OCI-LY1 (cell line): Measurements from ENCODE around the gene MAP3K3.

Source experiments
- H2AFZ ChIP-seq: fragments of 200-600 bp; sonication (generic), shearing (Covaris generic); 2 replicates; pipeline ENCODE4 v1.6.0; 2014; ENCODE audit warnings: antibody characterized with exemption, mild to moderate bottlenecking, low read length
- H3F3A ChIP-seq: fragments of 200-600 bp; sonication (generic), shearing (Covaris generic); 2 replicates; pipeline ENCODE4 v1.6.0; 2014; ENCODE audit warnings: mild to moderate bottlenecking, antibody characterized with exemption, low read length, moderate library complexity; ENCODE audit not compliant: insufficient read depth
- H3K27ac ChIP-seq: fragments of 200-600 bp; sonication (generic); 2 replicates; pipeline ENCODE4 v1.5.1; 2014; ENCODE audit warnings: low read length, mixed run types, mild to moderate bottlenecking, low read depth; ENCODE audit not compliant: poor library complexity, severe bottlenecking
- H3K27me3 ChIP-seq: fragments of 200-600 bp; sonication (generic); 2 replicates; pipeline ENCODE4 v1.6.0; 2014; ENCODE audit warnings: antibody characterized with exemption, mild to moderate bottlenecking, low read length, moderate library complexity; ENCODE audit not compliant: insufficient read depth
- H3K36me3 ChIP-seq: fragments of 200-600 bp; sonication (generic); 2 replicates; pipeline ENCODE4 v1.6.1; 2014; ENCODE audit warnings: mild to moderate bottlenecking, antibody characterized with exemption, low read length, moderate library complexity, mixed read lengths; ENCODE audit not compliant: insufficient read depth
- H3K4me1 ChIP-seq: fragments of 200-600 bp; sonication (generic); 2 replicates; pipeline ENCODE4 v1.5.1; 2014; ENCODE audit warnings: mild to moderate bottlenecking, low read length, moderate library complexity; ENCODE audit not compliant: insufficient read depth, severe bottlenecking
- H3K4me2 ChIP-seq: fragments of 200-600 bp; sonication (generic), shearing (Covaris generic); 2 replicates; pipeline ENCODE4 v1.6.1; 2014; ENCODE audit warnings: low read length
- H3K4me3 ChIP-seq: fragments of 200-600 bp; sonication (generic); 2 replicates; pipeline ENCODE4 v1.5.1; 2014; ENCODE audit warnings: low read length, low read depth, mild to moderate bottlenecking, mixed read lengths; ENCODE audit not compliant: poor library complexity, severe bottlenecking
- H3K79me2 ChIP-seq: fragments of 200-600 bp; shearing (Covaris generic); 2 replicates; pipeline ENCODE4 v1.6.1; 2016; ENCODE audit warnings: mixed run types, low read length, mixed read lengths; ENCODE audit not compliant: insufficient read depth
- H3K9ac ChIP-seq: fragments of 200-600 bp; sonication (generic), shearing (Covaris generic); 2 replicates; pipeline ENCODE4 v1.6.1; 2014; ENCODE audit warnings: mild to moderate bottlenecking, low read length, mixed read lengths
- H3K9me2 ChIP-seq: fragments of 200-600 bp; sonication (generic), shearing (Covaris generic); 2 replicates; pipeline ENCODE4 v1.6.1; 2014; ENCODE audit warnings: low read depth, mild to moderate bottlenecking, low read length, mixed read lengths
- H3K9me3 ChIP-seq: fragments of 200-600 bp; shearing (Covaris generic); 2 replicates; pipeline ENCODE4 v1.6.1; 2014; ENCODE audit warnings: low read length, mixed read lengths
- H4K20me1 ChIP-seq: fragments of 200-600 bp; sonication (generic), shearing (Covaris generic); 2 replicates; pipeline ENCODE4 v1.6.0; 2016; ENCODE audit warnings: mild to moderate bottlenecking, low read length; ENCODE audit not compliant: insufficient read depth
- EZH2 ChIP-seq: fragments of 200-600 bp; sonication (generic), shearing (Covaris generic); IDR thresholded peaks from 2 replicates; pipeline ENCODE4 v1.8.0; 2017; ENCODE audit warnings: borderline replicate concordance, mixed run types, mild to moderate bottlenecking, antibody characterized with exemption, low read length, moderate library complexity, mixed read lengths
- TF ChIP-seq, protein P1 (sequence below): fragments of 200-600 bp; sonication (generic), shearing (Covaris generic); IDR thresholded peaks from 2 replicates; pipeline ENCODE4 v1.5.1; 2017; ENCODE audit warnings: mild to moderate bottlenecking, antibody characterized with exemption, low read length, moderate library complexity, mixed read lengths

MAP3K3 gene

DNA sequence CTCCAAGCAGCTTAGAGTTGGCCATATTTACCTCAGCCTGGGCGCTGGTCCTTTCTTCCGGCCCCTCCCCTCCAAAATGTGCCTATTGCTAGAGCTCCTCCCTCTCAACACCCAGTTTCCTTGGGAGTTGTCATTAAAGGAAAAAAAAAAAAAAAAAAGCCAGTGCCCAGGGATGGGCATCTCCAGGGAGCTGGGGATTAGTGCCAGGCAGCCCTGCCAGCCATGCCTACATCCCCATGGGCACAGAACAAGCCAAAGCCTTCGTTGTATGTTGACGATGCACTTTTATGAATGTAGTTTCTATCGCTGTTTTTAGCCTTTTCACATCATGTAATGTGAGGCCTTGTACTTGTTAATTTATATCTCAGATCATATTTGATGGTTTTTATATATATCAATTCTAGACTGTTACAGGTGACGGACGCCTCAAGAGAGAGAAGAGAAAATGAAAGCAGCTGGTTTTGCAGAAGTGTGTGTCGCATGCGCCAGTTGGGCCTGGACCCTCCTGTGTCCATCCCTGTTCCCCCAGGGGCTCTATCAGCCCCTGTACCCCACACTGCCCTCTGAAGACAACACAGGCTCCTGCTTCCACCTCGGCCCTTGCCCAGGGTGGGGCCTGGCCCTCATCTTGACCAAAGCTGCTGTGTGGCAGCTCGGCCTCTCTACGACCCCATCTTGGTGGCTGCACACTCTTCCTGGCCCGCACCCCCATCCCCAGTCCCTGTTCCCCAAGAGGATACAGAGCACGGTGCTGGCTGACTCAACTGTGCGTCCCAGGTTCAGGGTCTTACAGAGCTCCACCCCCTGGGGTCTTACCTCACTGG, 72.9 kb downstream of the MAP3K3 start:
- H3K9ac ChIP-seq, result peak overlapping the region; percentile 34; the same call in 1 of the 2 replicates
- H3K9me2 ChIP-seq, result no peaks in the 10 kb centered on the region
- no peaks in the 10 kb centered on the region for H3F3A ChIP-seq
- H3K27me3 ChIP-seq, result no peaks in the 10 kb centered on the region
- peak overlapping the region; percentile 98 for H3K27ac ChIP-seq
- peaks cover 42% of the 10 kb centered on the region for H3K36me3 ChIP-seq
- TF ChIP-seq, protein P1, sequence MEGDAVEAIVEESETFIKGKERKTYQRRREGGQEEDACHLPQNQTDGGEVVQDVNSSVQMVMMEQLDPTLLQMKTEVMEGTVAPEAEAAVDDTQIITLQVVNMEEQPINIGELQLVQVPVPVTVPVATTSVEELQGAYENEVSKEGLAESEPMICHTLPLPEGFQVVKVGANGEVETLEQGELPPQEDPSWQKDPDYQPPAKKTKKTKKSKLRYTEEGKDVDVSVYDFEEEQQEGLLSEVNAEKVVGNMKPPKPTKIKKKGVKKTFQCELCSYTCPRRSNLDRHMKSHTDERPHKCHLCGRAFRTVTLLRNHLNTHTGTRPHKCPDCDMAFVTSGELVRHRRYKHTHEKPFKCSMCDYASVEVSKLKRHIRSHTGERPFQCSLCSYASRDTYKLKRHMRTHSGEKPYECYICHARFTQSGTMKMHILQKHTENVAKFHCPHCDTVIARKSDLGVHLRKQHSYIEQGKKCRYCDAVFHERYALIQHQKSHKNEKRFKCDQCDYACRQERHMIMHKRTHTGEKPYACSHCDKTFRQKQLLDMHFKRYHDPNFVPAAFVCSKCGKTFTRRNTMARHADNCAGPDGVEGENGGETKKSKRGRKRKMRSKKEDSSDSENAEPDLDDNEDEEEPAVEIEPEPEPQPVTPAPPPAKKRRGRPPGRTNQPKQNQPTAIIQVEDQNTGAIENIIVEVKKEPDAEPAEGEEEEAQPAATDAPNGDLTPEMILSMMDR, result no peak
- no peak for TF ChIP-seq EZH2
- H3K9me3 ChIP-seq, result no peaks in the 10 kb centered on the region
- H4K20me1 ChIP-seq, result no peaks in the 10 kb centered on the region
- peak overlapping the region; percentile 2 for H3K4me3 ChIP-seq
- no peaks in the 10 kb centered on the region for H3K79me2 ChIP-seq
- peaks cover 37% of the 10 kb centered on the region for H3K4me1 ChIP-seq
- H3K4me2 ChIP-seq, result peak overlapping the region; percentile 92
- no peak overlapping the region for H2AFZ ChIP-seq

- H4K20me1 ChIP-seq, result no peaks in the 10 kb centered on the region
- H3K79me2 ChIP-seq, result no peaks in the 10 kb centered on the region
- no peaks in the 10 kb centered on the region for H3K9me2 ChIP-seq
- H3K27me3 ChIP-seq, result no peaks in the 10 kb centered on the region
- no peak overlapping the region for H2AFZ ChIP-seq
- peak overlapping the region; percentile 92 for H3K4me2 ChIP-seq
- peak overlapping the region; percentile 98 for H3K27ac ChIP-seq
- no peak for TF ChIP-seq EZH2
- TF ChIP-seq, protein P1, result no peak
- H3K9ac ChIP-seq, result peak overlapping the region; percentile 34; the same call in 1 of the 2 replicates
- H3K4me1 ChIP-seq, result peaks cover 44% of the 10 kb centered on the region
- H3K4me3 ChIP-seq, result peak overlapping the region; percentile 0
- no peaks in the 10 kb centered on the region for H3K9me3 ChIP-seq
- H3K36me3 ChIP-seq, result peaks cover 36% of the 10 kb centered on the region
- H3F3A ChIP-seq, result no peaks in the 10 kb centered on the region
Measured at GRCh38 chr17:63695889-63696288, 73.7 kb downstream of the MAP3K3 start.

DNA sequence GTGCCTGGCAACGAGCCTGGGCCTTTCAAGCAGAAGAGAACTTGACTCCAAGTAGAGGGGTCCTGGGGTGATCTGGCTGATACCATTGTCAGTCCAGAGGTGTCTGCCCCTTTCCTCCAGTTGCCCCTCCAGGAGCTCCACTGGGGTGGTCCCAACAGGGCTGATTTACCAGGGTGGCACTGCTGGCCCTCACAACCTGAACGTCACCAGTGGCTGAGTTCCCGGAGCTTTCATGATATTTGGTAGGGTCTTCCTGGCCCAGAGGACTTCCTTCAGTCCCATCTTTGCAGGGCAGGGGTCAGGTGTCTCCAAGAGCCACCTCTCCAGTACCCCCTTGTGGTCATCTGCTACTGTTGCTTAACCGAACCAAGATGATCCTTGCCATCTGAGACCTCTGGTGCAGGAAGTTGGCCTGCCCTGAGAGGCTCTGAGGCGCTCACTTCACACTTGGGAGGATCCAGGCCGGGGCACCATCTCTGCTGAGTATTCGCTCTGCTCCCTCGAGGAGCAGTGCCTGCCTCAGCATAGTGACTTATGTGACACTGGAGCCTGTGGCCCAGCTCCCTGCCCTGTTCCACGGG, 74.3 kb downstream of the MAP3K3 start:
- H3K9me3 ChIP-seq, result no peaks in the 10 kb centered on the region
- no peak overlapping the region for H2AFZ ChIP-seq
- peak overlapping the region; percentile 98 for H3K27ac ChIP-seq
- TF ChIP-seq EZH2, result no peak
- TF ChIP-seq, protein P1, result peak; percentile 60; the same call in 1 of the 2 replicates
- H3K9ac ChIP-seq, result peak overlapping the region; percentile 98
- H3K27me3 ChIP-seq, result no peaks in the 10 kb centered on the region
- no peaks in the 10 kb centered on the region for H3F3A ChIP-seq
- H3K79me2 ChIP-seq, result no peaks in the 10 kb centered on the region
- peak overlapping the region; percentile 92 for H3K4me2 ChIP-seq
- H3K4me1 ChIP-seq, result peaks cover 50% of the 10 kb centered on the region
- H3K9me2 ChIP-seq, result no peaks in the 10 kb centered on the region
- H3K4me3 ChIP-seq, result peak overlapping the region; percentile 93
- no peaks in the 10 kb centered on the region for H4K20me1 ChIP-seq
- H3K36me3 ChIP-seq, result peaks cover 36% of the 10 kb centered on the region
